ENCODE data around the gene TPI1.
A peak's percentile ranks its signal among the peaks of the same experiment; 100 is the strongest.

The TPI1 gene

DNA sequence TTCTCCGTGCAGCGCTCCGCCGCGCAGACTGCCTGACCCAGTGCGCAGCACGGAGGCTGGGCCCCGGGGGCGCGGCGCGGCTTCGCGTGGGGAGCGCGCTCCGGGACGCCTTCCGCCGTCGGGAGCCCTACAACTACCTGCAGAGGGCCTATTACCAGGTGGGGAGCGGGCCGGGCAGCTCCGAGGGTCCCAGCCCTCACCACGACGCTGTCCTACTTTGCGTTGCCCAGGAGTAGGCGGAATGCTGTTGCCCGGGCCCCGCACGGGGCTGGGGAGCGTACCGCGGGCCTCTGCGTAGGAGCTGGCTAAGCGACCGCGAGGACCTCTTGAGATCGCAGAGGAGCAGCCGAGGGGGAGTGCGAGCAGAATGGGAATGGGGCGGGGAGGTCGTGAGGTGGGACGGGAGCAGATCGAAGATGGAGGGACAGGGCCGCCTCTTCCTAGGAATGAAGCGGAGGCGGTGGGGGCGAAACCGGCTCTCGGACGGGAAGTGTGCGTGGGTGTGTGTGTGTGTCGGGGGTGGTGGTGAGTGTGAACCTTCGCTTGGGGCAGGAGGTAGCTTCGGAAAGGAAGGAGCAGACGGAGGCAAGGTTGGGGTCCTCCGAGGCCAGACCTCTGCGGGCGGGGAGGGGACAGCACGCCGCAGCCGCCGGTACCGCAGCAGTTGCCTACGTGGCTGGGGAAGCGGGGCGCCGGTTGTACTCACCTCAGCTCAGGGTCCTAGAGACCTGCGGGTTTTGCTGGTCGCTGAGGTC lies 38.4 kb upstream of the TPI1 start:
- DNase-seq (ENCODE audit: low read depth), result peak; percentile 33

DNA sequence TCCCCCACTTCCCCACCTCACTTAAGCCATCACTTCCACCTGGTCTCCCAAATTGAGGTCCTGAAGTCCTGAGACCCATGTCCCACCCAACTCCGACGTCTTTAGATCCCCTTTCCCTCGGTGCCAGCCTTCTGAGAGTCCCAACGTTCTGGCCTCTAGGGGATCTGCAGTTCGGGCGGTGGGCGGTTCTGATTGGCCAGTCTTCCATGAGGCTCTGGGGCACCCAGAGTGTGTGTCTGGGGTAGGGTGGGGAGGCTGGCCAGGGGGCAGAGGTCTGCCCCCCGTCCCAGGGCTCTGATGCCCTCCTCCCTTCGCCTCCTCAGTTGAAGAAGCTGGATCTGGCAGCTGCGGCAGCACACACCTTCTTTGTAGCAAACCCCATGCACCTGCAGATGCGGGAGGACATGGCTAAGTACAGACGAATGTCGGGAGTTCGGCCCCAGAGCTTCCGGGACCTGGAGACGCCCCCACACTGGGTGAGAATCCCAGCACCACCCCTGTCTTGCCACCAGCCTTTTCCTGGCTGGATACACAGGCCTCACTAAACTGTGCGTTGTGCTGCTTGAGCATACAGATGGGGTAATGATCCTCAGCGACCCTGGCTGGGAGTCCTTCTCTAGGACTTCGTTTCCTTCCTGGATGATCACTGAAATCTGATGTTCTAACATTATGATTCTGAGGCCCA lies 37.7 kb upstream of the TPI1 start:
- DNase-seq (ENCODE audit: low read depth), result no peak

DNA sequence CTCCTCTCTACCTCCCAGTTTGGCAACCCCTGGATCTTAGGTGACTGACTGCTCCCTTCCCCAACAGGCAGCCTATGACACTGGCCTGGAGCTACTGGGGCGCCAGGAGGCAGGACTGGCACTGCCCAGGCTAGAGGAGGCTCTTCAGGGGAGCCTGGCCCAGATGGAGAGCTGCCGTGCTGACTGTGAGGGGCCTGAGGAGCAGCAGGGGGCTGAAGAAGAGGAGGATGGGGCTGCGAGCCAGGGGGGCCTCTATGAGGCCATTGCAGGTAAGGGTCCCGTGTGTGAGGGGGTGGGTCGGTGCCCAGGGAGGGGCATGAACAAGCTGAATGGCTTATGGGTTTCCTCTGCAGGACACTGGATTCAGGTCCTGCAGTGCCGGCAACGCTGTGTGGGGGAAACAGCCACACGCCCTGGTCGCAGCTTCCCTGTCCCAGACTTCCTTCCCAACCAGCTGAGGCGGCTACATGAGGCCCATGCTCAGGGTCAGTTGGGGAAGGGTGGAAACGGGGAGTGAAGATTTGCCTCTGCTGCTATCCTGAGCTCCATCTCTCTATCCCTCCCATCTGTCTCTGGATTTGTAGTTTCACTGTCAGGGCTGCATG lies 36.9 kb upstream of the TPI1 start:
- DNase-seq (ENCODE audit: low read depth), result no peak

DNA sequence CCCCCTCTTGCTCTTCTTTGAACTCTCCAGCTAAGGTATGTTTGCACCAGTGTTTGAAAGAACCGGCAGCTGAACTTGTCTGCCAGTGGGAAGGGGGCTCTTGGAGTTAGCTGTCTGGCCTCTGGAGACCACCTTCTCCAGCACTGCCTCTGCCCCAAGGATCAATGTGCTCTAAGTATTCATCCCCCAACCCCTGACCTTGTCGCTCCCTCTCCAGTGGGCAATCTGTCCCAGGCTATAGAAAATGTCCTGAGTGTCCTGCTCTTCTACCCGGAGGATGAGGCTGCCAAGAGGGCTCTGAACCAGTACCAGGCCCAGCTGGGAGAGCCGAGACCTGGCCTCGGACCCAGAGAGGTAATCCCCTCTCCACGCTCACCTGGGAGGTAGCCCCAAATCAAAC lies 36.3 kb upstream of the TPI1 start:
- DNase-seq (ENCODE audit: low read depth), result no peak

DNA sequence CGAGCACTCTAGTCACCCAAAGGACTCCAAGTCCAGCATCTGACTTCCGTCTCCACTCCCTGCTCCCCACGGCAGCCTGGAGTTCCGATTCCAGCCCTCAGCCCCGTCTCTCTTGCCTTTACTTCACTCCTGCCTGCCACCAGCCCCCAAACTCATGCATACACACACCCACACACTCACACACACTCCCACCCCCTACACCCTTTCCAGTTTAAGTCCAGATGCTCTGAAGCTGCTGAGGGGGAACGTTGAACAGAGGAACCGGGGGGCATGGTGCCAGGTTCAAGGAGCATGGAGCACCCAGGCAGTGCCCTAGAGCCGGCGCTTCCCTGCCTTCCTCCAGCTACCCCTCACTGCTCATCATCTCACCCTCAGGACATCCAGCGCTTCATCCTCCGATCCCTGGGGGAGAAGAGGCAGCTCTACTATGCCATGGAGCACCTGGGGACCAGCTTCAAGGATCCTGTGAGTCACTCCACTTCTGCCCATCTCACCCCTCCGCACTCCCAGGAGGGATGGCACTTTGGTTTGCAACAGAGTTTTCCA lies 35.8 kb upstream of the TPI1 start:
- DNase-seq (ENCODE audit: low read depth), result no peak

DNA sequence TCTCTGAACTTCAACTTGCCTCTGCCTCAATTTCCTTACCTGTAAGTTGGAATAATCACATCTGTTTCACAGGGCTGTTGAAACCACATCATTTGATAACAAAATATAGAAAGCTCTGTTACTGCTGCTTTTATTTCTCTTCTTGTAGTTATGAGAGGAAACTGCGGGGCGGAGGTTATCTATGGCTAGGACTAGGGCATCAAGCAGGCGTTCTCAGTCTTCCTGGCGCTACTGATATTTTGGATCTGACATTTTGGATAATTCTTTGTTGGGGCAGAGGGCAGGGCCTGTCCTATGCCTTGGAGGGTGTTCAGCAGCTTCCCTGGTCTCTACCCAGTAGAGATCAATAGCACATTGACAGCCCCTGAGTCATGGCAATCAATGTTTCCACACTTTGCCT lies 35.2 kb upstream of the TPI1 start:
- no peak for DNase-seq (ENCODE audit: low read depth)

DNA sequence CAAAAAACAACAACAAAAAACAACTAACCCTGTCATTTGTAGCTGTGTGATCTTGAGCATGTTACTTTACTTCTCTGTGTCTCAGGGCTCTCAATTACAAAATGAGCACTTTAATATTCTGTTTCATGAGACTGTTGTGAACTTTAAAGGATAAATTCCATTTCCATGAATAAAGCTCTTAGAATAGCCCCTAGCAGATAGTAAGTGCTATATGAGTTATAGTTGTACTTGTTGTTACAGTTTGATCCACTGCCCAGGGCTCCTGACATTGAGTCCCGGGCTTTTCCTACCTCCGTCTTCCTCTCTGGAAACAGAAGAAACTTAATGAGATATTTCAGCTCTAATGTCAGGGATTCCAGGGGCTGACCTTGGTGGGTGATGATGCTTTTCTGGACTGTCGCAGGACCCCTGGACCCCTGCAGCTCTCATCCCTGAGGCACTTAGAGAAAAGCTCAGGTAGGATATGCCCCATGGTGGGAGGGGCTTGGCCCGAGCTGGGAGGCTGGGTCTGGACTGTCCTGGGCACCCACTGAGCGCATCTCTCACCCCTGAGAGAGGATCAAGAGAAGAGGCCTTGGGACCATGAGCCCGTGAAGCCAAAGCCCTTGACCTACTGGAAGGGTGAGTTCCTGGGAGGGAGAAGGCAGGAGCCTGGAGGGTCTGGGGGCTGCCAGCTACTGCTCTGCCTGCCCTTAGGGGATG lies 34.0 kb upstream of the TPI1 start:
- DNase-seq (ENCODE audit: low read depth), result no peak

DNA sequence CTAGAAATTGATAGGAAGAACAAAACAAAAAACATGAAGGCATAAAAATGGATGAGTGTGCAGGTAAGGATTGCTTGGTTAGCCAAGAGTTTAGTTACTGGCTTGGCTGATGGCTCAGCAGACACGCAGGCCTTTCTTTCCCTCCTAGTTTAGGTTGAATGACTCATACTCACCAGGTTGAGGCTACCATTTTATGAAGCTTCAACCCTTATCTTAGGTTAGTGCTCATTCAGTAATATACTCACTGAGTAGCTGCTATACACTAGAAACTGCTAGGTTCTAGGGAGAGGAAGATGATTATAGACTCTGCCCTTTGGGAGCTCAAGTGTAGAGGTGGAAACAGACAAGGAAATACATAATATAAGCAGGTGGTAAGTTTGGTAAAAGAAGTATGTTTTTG lies 33.1 kb upstream of the TPI1 start:
- DNase-seq (ENCODE audit: low read depth), result no peak

DNA sequence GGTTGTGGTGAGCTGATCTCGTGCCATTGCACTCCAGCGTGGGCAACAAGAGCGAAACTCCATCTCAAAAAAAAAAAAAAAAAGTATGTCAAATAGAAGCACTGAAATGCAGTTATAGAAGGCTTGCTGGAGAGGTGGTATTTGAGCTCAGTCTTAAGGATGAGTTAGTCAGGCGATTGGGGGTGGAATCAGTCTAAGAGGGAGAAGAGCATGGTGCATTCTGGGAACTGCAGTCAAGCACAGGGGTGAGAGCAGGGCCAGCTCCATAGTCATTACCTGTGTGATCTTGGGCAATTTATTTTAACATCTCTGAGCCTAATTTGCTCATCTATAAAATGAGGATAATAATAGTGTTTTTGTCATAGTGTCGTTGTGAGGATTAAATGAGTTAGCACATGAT lies 32.5 kb upstream of the TPI1 start:
- DNase-seq (ENCODE audit: low read depth), result no peak

DNA sequence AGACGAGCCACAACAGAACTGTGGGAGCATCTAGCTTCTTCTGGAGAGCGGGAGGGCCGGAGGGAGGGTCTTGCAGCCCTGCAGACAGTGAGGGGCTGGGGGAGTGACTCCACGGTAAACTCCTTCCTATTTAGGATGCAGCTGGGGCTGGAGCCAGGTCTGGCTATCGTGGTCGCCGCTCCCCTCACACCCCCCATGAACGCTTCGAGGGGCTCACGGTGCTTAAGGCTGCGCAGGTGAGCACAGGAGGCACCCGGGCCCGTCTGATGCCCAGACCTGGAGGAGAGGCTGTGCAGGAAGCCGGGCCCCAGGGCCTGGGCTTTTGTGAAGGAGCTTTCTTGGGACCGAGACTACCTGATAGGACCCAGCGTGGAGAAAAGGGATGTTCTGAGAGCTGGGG lies 30.5 kb upstream of the TPI1 start:
- DNase-seq (ENCODE audit: low read depth), result no peak

DNA sequence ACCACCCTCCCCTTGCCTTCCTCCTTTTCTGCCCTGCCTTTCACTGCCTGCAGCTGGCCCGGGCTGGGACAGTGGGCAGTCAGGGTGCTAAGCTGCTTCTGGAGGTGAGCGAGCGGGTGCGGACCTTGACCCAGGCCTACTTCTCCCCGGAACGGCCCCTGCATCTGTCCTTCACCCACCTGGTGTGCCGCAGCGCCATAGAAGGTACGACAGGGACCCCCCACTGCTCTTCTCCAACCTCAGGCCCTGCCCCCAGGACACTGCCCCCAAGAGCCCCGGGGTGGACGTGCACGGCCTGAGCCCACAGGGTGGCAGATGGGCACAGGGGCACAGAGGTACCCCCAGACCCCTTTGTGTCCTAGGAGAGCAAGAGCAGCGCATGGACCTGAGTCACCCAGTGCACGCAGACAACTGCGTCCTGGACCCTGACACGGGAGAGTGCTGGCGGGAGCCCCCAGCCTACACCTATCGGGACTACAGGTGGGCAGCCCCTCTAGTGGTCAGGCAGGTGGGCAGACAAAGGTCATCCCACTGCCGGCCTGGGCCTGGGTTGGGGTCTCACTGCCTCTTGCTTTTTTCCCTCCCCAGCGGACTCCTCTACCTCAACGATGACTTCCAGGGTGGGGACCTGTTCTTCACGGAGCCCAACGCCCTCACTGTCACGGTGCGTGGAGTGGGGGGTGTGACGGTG lies 29.8 kb upstream of the TPI1 start:
- no peak for DNase-seq (ENCODE audit: low read depth)

DNA sequence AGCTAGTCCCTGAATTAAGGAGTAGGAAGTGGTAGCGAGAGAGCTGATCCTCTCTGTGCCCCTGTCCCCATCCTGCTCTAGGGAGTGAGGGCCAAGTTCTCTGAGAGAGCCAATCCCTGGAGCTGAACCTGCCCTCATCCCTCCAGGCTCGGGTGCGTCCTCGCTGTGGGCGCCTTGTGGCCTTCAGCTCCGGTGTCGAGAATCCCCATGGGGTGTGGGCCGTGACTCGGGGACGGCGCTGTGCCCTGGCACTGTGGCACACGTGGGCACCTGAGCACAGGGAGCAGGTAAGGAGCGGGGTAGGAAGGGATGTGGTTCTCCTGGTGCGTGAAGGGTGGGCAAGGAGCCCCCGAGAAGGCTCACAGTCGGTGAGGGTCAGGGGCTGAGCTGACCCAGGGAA lies 28.5 kb upstream of the TPI1 start:
- no peak for DNase-seq (ENCODE audit: low read depth)

DNA sequence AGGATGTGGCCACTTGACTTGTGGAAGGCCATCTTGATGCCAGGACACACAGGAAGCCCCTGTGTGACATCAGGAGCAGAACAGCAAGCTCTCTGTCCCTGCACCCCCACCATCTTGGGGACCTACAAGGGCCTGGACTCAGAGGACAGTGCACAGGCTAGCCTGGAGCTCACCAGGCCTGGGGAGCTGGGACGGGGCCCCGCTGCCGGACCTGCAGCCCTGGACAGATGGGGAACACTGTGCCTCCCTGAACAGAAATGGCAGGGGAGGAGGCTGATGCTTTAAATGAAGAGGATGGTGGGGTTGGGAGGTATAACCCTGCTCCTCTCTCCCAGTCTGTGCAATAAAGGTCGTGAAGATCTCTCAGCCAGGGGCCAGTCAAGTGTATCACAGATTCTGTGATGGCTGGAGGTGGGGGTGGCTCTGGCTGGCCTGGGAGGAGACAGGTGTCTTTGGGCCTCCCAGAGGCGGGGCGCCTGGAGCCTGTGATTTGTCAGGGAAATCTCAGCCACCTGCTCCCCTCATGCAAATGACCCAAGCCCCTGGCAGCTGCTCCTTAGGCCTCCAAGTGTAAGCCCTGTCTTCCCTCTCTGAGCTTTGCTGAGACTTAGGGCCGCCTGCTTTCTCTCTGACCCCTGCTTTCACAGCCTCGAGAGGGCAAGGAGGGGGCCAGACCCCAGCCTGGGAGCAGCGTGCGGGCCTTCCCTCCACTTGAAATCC lies 27.7 kb upstream of the TPI1 start:
- DNase-seq (ENCODE audit: low read depth), result no peak

DNA sequence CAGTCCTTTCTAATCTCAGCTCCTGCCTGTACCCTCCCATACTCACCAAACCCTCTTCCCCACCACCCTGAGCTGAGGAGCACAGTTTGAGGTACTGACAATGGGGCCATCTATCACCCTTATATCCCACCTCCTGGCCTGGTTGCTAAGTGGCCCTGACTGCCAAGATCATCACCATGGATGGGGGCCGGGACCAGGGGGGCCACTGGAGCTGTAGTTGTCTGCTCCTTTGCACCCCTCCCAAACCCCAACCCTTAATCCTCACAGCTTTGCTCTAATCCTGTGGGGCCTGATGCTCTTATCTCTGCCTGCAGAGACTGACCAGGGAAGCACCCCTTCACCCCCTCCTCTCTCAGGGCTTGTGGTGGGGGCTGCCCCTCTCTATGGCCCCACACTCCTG lies 27.0 kb upstream of the TPI1 start:
- DNase-seq (ENCODE audit: low read depth), result no peak

DNA sequence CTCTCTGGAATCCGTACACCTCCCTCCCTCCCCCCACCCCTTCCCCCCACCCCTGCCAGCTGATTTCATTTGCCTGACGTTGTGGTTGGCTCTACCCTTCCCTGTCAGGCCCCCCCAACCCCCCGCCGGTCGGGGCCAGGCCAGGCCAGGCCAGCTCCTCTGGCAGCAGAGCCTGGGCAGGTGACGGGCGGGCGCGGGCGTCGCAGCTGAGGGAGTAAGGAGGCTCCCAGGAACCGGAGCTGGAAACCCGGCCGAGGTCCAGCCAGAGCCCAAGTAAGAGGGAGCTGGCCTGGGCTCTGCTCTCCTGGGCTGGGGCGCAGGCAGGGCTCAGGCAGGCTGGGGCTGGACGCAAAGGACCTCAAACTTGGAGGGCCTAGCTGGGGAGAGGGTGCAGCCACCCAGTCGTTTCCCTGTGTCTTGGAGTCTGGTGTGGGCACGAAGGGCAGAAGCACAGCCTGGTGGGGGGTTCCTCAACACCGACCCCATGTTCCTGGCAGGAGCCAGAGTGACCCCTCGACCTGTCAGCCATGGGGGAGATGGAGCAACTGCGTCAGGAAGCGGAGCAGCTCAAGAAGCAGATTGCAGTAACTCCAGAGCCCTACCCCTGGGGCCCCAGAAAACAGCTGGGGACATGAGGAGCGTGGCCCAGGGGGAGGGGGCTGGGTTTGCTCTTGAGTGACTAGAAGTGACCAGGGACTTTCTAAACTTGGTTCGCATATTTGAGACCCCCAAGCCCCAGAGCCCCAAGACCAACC lies 26.4 kb upstream of the TPI1 start, which contains the start of gene GNB3:
TSS of gene GNB3 (plus strand) at position 165 of the 755 bp plus-strand sequence. CDS start at position 528, 363 bp downstream.
- DNase-seq (ENCODE audit: low read depth), result no peak

DNA sequence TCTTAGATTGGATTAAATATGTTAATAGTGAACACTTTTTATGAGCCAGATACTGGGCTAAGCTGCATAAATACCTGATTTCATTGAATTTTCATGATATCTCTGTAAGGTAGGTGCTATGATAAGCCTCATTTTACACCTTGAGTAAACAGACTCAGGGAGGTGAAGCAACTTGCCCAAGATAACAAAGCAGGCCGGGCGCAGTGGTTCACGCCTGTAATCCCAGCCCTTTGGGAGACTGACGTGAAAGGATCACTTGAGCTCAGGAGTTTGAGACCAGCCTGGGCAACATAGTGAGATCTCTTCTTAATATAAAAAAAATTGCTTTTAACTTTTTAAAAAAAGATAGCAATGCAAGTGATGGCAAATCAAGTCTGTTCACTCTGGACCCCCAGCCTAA lies 25.3 kb upstream of the TPI1 start:
- DNase-seq (ENCODE audit: low read depth), result no peak

DNA sequence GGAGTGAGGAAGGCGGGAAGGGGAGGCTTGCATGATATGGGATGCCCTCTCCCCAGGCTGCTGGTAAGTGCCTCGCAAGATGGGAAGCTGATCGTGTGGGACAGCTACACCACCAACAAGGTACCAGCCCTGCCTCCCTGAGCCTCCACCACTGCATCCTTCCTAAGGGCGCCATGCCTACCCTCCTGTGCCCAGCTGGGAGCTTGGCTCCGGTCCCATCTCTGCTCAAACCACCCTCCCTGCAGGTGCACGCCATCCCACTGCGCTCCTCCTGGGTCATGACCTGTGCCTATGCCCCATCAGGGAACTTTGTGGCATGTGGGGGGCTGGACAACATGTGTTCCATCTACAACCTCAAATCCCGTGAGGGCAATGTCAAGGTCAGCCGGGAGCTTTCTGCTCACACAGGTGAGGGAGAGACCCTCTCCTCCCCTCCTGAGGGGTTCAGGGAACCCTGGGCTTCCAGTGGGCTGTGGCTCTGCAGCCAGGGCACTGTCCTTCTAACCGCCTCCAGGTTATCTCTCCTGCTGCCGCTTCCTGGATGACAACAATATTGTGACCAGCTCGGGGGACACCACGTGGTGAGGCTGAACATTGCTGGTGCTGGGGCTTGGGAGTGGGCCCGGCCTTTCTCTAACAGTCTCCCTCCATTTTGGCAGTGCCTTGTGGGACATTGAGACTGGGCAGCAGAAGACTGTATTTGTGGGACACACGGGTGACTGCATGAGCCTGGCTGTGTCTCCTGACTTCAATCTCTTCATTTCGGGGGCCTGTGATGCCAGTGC lies 24.0 kb upstream of the TPI1 start:
- no peak for DNase-seq (ENCODE audit: low read depth)

DNA sequence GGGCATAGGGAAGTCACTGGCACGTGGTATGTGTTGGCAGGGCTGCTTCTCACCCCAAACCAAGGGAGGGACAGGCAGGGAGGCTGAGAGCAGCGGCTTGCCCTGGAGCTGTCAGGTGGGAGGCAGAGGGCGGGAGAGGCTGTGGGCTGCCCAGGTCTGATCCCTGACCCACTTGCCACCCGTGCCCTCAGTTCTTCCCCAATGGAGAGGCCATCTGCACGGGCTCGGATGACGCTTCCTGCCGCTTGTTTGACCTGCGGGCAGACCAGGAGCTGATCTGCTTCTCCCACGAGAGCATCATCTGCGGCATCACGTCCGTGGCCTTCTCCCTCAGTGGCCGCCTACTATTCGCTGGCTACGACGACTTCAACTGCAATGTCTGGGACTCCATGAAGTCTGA lies 21.9 kb upstream of the TPI1 start:
- DNase-seq (ENCODE audit: low read depth), result no peak

DNA sequence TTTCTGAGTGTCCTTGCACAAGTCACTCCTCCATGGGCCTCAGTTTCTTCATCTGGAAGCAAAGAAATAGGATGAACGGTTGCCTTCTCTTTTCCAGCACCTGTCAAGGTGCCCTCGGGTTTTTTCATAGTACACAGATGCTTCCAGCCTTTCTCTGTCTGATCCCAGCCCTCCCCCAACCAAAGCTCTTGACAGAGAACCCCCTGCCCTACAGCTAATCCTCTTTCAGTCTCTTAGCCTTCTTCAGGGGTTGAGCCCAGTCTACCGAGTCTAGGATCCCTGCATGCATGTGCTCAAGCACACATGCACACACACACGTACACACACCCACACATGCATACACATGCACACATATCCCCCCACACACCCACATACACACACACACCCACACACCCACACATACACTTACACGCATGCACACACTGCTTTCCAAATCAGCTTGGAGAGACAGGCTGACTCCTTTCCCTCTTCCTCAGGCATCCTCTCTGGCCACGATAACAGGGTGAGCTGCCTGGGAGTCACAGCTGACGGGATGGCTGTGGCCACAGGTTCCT lies 20.9 kb upstream of the TPI1 start:
- no peak for DNase-seq (ENCODE audit: low read depth)

All from activated T-helper 1 cell treated with Interleukin-2 at 50 U/mL for 16 hours (primary cell).